Glutamatergic neuron (in vitro differentiated cells): ENCODE measurements around the gene RNPC3. TPM values are rescaled to one million over a fixed set of nuclear protein-coding genes. Genes with fewer than 3 reads are reported as not detected.

ENCODE experiments used
- DNase-seq: peaks from one replicate; pipeline ENCODE4 v3.0.0; 2022
- H3K27ac Mint-ChIP-seq: one replicate; pipeline ENCODE4 v1.8.0; 2020; ENCODE audit warnings: mild to moderate bottlenecking, mixed read lengths, inconsistent platforms; ENCODE audit not compliant: unreplicated experiment
- H3K27me3 Mint-ChIP-seq: one replicate; pipeline ENCODE4 v1.8.0; 2020; ENCODE audit warnings: mild to moderate bottlenecking, moderate library complexity, mixed read lengths, inconsistent platforms; ENCODE audit not compliant: unreplicated experiment
- H3K36me3 Mint-ChIP-seq: one replicate; pipeline ENCODE4 v1.8.0; 2020; ENCODE audit warnings: mild to moderate bottlenecking, mixed read lengths, inconsistent platforms; ENCODE audit not compliant: unreplicated experiment
- H3K4me1 Mint-ChIP-seq: one replicate; pipeline ENCODE4 v1.8.0; 2020; ENCODE audit warnings: mild to moderate bottlenecking, low read depth, mixed read lengths, inconsistent platforms; ENCODE audit not compliant: unreplicated experiment
- H3K4me3 Mint-ChIP-seq: one replicate; pipeline ENCODE4 v1.8.0; 2020; ENCODE audit warnings: mild to moderate bottlenecking, mixed read lengths, inconsistent platforms; ENCODE audit not compliant: unreplicated experiment
- H3K9me3 Mint-ChIP-seq: one replicate; pipeline ENCODE4 v1.8.0; 2020; ENCODE audit warnings: mild to moderate bottlenecking, moderate library complexity, mixed read lengths, inconsistent platforms; ENCODE audit not compliant: unreplicated experiment
- CTCF ChIP-seq: fragments of 200-600 bp; sonication (generic); IDR thresholded peaks from one replicate; pipeline ENCODE4 v1.5.0; 2021; ENCODE audit not compliant: partially characterized antibody, unreplicated experiment
- long read RNA-seq: library from polyadenylated mRNA; unstranded; transcript quantifications from one replicate; pipeline ENCODE4 v2.0.0, GENCODE V29; 2020; ENCODE audit not compliant: unreplicated experiment
- total RNA-seq: library from RNA; stranded (reverse); fragmentation: NEBNext Ultra II Directional; extraction: Animal tissue kit (Norgen Biotek cat#: 25700); gene quantifications from one replicate; pipeline ENCODE4 v1.2.1, GENCODE V29; 2021; ENCODE audit not compliant: unreplicated experiment

The RNPC3 gene
- total RNA-seq = 33.8 TPM
- long read RNA-seq, partial matches to known transcripts = 8 of 11 reads
- long read RNA-seq, other reads (novel, unspliced or antisense) = 3 of 11 reads

GRCh38 chr1:103525607-103526507 is at the start of gene RNPC3:
Gene RNPC3 (plus strand): TSS chr1:103525699. CDS start chr1:103526071, 372 bp downstream.
- Mint-ChIP-seq H3K4me1 (peaks cover 12% of the 10 kb centered on the region), H3K9me3 (peaks cover 10% of the 10 kb centered on the region), H3K27me3 (peaks cover 9% of the 10 kb centered on the region), H3K27ac (peak within 1 kb of the TSS; percentile 98), H3K36me3 (no peaks in the 10 kb centered on the region), H3K4me3 (peak within 1 kb of the TSS; percentile 96)
- DNase-seq = peak; percentile 87
- TF ChIP-seq CTCF = no peak

- Mint-ChIP-seq H3K27me3 (no peaks in the 10 kb centered on the region), H3K4me3 (no peak overlapping the region), H3K27ac (no peak overlapping the region), H3K9me3 (no peaks in the 10 kb centered on the region), H3K36me3 (no peaks in the 10 kb centered on the region), H3K4me1 (no peaks in the 10 kb centered on the region)
- TF ChIP-seq CTCF = no peak
- no peak for DNase-seq
Measured at GRCh38 chr1:103477101-103477500, 48.4 kb upstream of the RNPC3 start.

- Mint-ChIP-seq H3K27me3 (peaks cover 4% of the 10 kb centered on the region), H3K27ac (no peak overlapping the region), H3K4me1 (peaks cover 4% of the 10 kb centered on the region), H3K36me3 (no peaks in the 10 kb centered on the region), H3K9me3 (peaks cover 1% of the 10 kb centered on the region), H3K4me3 (no peak overlapping the region)
- DNase-seq = no peak
- TF ChIP-seq CTCF = no peak
Measured at GRCh38 chr1:103489935-103490334, 35.6 kb upstream of the RNPC3 start.

GRCh38 chr1:103492003-103492625 is 33.4 kb upstream of the RNPC3 start:
- DNase-seq = no peak
- Mint-ChIP-seq H3K36me3 (no peaks in the 10 kb centered on the region), H3K27ac (no peak overlapping the region), H3K4me3 (no peak overlapping the region), H3K9me3 (no peaks in the 10 kb centered on the region), H3K4me1 (peaks cover 4% of the 10 kb centered on the region), H3K27me3 (peaks cover 4% of the 10 kb centered on the region)
- no peak for TF ChIP-seq CTCF
